ENCODE results near the gene CLCN7.

The CLCN7 gene

DNA sequence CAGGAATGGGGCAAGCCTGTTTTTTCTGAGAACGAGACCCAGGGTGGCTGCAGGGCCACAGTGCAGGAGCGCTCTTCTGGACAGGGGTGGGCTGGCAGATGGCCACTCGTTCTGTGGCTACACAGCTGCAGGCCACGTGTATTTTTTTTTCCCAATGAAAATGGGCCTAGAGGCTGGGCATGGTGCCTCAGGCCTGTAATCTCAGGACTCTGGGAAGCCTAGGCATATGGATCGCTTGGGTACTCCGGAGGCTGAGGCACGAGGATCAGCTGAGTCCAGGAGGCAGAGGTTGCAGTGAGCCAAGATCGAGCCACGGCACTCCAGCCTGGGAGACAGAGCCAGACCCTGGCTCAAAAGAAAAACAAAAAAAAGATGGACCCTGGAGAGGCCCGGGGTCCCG lies 67.1 kb downstream of the CLCN7 start:
- DNase-seq (ENCODE audit: low read depth in 2 of 3, low spot score in 1 of 3), result no peak

DNA sequence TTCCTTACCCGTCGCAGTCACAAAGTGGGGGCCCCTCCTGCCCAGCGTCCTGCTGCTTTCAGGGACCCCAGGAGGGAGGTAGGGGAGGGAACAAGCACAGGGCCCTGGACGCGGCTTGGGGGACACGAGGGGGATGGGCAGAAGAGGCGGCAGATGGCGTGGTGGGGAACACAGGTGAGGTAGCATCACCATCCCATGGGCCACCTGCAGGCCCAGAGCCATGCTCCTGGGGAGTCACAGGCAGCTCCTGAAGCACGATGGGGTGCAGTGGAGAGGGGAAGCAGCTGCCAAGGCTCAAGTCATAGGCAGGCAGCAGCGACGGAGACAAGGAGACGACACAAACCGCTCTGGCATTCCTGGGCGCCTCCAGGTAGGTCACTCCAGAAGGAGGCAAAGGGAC lies 71.1 kb downstream of the CLCN7 start:
- DNase-seq (ENCODE audit: low read depth in 2 of 3, low spot score in 1 of 3), result no peak

DNA sequence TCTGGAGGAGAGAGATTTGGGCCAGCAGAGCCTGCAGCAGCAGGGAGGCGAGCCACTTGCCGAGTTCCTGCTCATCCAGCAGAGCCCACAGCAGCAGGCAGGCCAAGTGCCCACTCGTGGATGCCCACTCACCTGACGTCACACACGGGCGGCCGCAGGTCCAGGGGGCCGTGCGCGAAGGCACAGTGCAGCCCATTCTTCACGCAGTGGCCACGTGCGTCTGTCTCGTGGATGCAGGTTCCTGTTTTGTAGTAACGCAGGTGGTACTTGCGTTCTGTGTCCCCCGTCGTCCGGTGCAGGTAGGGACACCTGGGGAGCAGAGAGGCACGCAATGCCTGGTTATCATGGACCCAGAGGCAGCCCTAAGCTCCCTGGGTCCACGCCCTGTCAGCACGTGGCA lies 71.8 kb downstream of the CLCN7 start:
- no peak for DNase-seq (ENCODE audit: low read depth in 2 of 3, low spot score in 1 of 3)

- DNase-seq (ENCODE audit: low read depth in 2 of 3, low spot score in 1 of 3), result no peak
These were observed 73.1 kb downstream of the CLCN7 start for GRCh38 chr16:1401758-1402154.

- no peak for DNase-seq (ENCODE audit: low read depth in 2 of 3, low spot score in 1 of 3)
These were observed 73.6 kb downstream of the CLCN7 start for GRCh38 chr16:1401061-1401757.

DNA sequence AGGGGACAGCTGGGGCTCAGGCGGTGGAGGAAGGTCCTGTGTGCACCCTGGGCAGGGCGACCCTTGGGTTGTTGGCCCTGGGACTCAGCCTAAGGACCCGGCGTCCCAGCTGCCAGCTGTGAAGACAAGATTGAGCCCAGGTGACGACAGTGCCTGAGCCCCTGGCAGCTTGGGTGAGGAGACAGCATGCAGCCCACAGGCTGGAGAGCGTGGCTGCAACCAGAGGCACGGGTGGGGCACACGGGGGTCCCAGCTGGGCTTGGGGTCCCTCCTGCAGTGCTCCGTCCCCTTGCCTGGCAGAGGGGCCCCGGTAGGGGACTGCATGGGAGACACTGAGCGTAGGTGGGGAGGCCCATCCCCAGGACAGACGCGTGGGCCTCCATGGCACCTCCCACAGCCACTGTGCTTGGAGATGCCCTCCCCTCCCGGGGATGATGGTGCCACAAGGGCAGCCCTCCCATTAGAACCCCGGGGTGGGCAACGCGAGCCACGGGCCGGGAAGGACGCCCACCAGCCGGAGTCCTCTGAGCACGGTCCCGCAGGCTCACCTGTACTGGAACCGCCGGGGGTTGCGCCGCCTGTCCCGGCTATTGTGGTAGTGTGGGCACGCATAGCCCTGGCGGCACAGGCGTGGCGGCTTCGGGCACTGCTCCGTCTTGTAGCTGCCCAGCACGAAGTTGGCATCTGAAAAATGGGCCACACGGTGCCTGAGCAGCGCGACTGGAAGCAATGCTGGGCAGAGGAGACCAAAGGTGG lies 75.8 kb downstream of the CLCN7 start:
- DNase-seq (ENCODE audit: low read depth in 2 of 3, low spot score in 1 of 3), result no peak

- DNase-seq (ENCODE audit: low read depth in 2 of 3, low spot score in 1 of 3), result no peak
These were observed 76.5 kb downstream of the CLCN7 start for GRCh38 chr16:1398351-1398750.

GRCh38 chr16:1397779-1398178 lies 77.0 kb downstream of the CLCN7 start:
- no peak for DNase-seq (ENCODE audit: low read depth in 2 of 3, low spot score in 1 of 3)

DNA sequence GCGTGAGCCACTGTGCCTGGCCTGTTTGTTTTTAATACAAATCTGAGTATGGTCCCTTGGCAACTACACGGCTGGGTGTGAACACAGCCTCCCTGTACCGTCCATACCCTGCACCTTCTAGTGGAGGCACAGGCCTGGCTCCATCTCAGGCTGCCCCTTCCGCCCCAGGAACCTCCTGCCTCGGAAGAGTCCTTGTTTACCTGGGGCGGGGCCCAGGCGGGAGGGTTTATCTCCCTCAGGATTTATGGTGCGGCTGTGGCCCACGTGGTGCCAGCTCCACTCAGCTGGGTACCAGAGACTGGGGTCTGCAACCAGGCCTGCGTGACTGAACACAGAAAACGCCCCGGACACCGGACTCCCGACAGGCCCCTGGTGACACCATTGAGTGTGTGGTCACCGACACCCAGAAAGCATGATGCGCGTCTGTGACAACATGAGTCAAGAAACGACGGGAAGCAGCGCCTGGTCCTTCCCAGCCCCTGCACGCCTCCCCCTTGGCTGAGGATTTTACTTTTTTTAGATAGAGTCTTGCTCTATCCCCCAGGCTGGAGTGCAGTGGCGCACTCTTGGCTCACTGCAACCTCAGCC lies 79.3 kb downstream of the CLCN7 start:
- DNase-seq (ENCODE audit: low read depth in 2 of 3, low spot score in 1 of 3), result no peak

Measured in stimulated activated CD4-positive, alpha-beta T cell treated with anti-CD3 and anti-CD28 coated beads, Interleukin-12 subunit alpha, Interleukin-12 subunit beta, amount 100 ng/mL, for 48 hours (primary cell).